HG03558 (cell line): Measurements from ENCODE around the gene CCL27.
A peak's percentile ranks its signal among the peaks of the same experiment; 100 is the strongest.

ENCODE experiments used
- ATAC-seq: cut with Tn5 transposase; IDR thresholded peaks from one replicate; pipeline ENCODE4 v1.9.1; 2021; ENCODE audit warnings: moderate number of reproducible peaks; ENCODE audit not compliant: unreplicated experiment; ENCODE audit errors: extremely low read depth

CCL27 gene

DNA sequence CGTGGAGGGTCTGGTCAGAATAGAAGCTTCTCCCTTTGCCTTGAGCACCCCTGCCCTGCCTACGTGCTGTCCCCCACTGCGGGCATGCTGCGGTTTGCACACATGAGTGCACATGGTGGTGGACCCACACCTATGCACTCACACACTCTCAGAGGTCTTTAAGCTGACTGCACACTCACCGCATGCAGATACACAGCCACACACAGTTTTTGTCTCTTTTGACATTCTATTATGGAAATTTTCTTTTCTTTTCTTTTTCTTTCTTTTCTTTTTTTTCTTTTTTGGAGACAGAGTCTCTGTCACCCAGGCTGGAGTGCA is 33.0 kb downstream of the CCL27 start:
- ATAC-seq = no peak

DNA sequence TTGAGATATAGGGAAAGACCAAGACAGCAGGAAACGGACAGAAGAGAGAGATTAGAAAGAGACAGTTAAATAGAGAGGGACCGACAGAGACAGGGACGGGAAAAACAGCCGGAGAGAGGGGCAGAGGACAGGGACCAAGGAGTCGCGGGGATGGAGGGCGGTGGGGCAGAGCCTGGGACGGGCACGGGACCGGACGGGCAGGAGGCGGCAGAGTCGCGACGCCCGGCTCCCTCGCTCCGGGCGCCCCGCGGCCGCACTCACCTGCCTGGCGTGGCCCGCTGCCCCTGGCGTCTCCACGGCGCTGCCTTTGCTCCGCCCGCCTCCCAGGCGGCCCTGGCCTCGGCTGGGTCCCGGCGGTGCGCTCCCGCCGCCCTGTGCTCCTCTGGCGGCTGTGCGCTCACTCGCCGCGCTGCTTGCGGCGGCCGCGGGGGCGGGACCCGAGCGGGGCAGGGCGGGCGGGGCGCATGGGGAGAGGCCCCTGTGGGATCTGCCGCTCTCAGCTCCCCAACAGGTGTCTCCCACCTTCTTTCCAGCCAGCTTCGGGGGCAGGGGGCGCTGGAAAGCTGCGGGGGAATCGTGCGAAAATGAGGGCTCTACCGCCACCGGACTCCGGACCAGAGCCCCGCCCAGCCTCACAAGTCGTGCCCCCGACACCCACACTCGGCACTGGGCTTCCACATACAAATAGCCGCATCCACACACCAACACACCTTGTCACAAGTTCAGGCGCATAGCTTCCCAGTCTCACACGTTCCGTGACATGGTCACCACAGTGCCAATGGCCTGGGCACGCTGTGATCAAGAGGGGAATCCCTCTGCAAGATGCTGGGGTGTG is 33.6 kb downstream of the CCL27 start, which contains the start of gene ARID3C:
TSS of gene ARID3C (minus strand) at position 411 of the 835 bp plus-strand sequence. CDS start 1,052 bp downstream, outside the sequence.
- no peak for ATAC-seq

DNA sequence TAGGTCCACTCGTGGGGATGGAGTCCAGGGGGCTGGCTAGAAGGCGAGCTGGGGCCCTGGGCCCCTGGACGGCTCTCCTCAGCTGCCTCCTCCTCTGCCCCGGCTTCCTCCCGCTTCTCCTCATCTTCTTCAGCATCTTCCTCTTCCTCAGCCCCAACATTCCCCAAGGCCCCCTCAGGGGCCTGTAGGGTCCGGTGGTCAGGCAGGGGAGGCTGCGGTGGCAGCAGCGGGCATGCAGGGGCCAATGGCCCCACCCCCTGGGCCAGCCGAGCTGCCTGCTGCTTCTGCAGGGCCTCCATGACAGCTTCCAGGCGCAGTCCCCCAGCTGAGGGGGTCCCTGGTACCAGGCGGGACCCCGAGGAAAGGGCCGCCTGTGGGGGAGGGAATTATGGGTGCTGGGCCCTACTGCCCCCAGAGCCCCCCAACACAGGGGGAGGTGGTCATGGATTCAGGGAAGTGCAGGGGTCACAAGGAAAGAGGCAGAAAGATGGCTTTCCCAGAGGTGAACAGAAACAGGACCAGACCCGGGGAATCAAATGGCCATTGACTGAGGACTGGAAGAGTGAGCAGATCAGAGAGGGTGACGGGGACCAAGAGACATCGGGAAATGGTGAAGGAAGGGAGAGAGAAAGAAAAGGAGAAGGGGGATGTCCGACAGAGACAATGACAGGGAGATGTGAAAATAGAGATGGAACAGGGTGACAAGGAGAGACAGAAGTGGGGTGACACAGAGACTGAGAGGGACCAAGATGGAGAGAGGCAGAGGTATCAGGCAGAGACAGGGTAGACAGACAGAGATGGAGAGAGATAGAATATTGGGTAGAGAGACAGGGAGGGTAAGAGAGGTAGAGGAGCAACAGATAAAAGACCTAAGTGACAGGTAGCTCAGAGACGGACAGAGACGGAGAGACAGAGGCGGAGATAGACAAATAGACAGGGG is 34.5 kb downstream of the CCL27 start:
- ATAC-seq = no peak

DNA sequence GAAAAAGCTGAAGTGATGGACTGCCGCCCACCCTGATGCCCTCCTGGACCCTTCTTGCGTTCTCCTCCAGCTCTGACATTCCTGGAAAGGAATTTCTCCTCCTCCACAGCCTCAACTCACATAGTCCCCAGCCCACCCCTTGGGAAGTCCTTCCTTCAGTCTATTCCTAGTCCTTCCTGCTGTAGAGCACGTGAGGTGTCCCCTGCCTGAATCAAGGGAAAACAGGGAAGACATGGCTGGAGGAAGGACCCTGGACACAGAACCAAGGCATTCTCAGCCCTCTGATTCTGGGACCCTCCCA is 37.3 kb downstream of the CCL27 start:
- ATAC-seq = no peak

DNA sequence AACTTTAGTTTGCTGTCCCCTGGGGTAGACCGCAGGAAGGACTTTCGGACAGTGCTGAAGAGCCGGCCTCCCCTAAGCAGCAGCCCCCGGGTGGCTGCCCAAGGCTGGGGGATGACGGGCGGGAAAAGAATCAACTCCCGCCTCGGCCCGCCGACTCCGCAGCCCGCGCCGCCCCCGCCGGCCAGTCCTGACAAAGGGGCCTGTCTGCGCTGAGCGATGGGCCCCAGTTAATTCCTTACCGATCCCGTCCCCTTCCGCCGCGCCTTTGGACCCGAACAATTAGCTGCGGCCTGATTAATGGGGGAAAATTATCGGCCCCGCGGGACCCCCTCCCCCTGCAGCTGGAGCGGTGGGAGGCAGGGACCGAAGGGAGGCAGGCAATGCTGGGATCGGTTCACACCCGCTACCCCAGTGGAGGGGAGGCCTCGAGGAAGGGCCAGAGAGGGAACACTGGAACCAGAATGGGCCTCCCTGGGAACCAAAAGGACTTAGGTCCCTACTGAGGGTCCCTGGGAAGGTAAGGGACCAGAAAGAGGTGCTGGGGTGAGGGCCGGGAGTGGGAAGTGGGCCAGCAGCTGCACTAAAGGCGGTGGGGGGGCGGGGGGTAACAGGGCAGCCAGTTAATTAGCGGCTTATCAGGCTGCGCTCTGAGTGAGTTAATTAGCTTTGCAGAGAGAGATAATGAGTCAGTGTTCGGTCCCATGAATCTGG is 37.8 kb downstream of the CCL27 start:
- ATAC-seq = no peak

DNA sequence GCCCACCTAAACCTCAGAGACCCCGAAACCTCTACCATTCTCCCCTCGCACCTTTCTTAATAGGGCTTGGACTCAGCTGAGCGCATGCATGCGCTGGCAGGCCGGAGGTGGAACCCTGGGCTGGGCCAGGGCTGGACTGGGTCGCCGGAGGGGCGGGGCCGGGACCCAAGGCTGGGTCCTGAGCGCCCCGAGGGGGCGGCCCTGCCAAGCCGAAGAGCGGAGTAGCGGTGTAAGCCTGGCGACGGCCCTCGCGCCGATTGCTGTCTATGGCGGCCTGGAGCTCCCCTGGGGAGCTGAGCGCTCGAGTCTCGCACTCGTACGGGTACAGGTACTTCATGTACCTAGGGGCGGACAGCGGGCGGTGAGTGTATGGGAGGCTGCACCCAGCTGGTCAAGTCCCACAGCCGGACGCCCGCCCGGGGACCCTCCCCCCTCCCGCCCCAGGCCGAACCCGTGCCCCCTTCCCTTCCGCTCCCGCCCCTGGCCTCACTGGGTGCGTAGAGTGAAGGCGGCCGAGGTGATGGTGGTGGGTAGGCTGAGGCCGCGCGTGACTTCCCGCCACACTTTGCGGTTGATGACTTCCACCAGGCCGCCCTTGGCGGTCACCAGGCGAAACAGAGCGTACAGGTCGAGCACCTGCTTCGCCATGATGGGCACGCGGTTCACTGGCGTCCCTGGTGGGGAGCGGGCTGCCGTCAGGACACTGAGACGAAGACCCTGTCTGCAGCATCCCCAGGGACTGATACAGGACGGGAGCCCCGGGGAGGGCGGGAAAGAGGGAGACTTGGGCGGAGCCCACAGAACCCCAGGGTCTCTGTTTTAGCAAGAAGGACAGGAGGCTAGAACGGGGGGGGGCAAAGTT is 38.9 kb downstream of the CCL27 start:
- ATAC-seq = no peak

DNA sequence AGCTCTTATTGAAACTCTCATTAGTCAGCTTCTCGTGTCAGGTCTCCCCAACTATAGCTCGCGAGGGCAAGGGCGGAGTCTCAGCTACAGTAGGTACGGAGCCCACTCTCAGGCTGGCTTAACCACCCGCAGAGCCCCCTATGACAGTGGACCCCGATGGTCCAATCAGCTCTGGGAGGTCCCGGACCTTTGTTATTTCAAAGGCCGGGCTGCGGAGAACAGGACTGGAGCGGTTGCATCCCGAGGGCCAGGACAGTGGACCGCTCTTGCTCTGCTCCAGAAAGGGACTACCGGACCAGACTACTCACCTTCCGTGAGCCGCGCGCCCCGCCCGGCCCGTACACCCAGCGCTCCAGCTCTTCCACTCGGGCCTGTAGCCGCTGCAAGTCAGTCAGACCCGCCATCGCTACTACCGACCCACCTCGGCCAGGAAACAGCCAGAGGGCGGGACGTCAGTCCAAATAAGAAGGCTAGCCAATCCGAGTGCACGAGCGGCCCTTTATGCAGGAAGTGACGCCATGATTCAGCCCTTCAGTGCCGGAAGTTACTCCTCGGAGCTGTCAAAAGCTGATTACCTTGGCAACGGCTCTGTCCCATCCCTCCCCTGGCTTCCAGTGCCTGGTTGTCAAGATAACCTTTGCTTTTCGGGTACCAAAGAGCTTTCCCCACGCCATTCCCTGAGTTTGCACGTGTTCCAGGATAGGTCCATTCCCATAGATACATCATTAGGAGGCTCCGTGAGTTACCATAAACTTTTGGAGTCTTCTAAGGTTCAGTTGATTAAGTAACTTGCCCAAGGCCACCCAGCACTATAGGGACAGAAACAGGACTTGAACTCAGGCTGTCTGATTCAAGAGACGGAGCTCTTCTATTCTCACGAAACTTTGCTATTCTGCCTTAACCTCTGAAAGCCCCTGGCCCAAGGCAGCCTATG is 42.1 kb downstream of the CCL27 start, which contains the start of gene DCTN3:
TSS of gene DCTN3 (minus strand) at position 435 of the 934 bp plus-strand sequence. CDS start at position 404, 31 bp downstream.
- peak; percentile 88 for ATAC-seq

DNA sequence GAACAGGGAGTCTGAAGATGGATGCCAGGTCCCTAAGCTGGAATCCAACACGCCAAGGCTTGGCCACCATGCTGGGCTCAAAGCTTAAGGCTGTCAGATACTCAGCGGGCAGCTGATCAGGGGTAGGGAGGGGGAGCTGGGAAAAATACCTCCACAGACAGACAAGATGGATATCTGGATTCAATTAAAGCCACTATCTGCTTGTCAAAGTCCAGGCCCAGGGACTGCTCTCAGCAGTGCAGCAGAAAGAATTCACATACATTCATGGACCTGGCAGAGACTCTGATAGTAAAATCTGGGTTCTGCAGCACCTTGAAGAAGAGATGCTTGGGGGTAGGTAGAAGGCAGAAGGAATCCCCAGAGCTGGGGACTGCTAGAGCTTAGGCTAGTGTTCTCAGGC is 47.3 kb downstream of the CCL27 start:
- no peak for ATAC-seq

DNA sequence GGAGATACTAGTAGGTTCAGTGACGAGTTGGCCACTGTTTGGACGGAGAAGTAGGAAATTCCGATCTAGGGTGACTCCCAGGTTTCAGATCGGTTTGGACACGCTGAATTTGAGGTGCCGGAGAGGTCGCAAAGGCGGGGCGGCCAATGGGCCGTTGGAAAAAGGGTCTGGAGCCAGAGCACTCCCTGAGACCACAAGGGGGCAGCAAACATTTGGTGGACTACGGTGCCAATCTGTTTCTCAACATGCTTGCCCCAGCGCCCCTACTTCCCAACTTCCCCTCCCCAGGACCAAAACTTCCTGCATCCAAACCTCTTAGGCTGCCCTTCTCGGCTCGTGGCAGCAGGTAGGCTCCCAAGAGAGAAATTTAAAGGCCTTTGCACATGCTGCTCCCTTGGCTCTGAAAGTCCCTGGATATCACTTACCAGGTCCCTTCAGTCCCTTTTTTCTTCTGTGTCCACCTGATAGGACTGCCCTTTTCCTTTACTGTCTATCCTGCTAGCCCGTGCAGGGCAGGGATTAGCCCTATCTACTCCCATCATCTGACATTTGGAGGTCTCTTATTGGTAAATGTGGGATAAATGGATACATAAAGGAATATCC is 49.6 kb downstream of the CCL27 start:
- no peak for ATAC-seq
